NCI-H345 treated with DMSO at 0.1 percent for 48 hours (cell line): ENCODE data around the gene CHST11.

Experiments
- DNase-seq: peaks from one replicate; lab custom pipeline; 2025; ENCODE audit not compliant: unreplicated experiment; lab: John Stamatoyannopoulos, UW

CHST11 gene

GRCh38 chr12:104480012-104480411 is 23.3 kb downstream of the CHST11 start:
- no peak for DNase-seq

GRCh38 chr12:104480826-104481440 is 24.2 kb downstream of the CHST11 start:
- DNase-seq: no peak

GRCh38 chr12:104482113-104482512 is 25.4 kb downstream of the CHST11 start:
- no peak for DNase-seq

- DNase-seq: no peak
These were observed 26.0 kb downstream of the CHST11 start for GRCh38 chr12:104482748-104483147.

GRCh38 chr12:104484079-104484478 is 27.3 kb downstream of the CHST11 start:
- DNase-seq: no peak

- DNase-seq: no peak
These were observed 29.1 kb downstream of the CHST11 start for GRCh38 chr12:104485651-104486362.

GRCh38 chr12:104486363-104486750 is 29.6 kb downstream of the CHST11 start:
- no peak for DNase-seq

GRCh38 chr12:104486943-104487819 is 30.4 kb downstream of the CHST11 start:
- no peak for DNase-seq

GRCh38 chr12:104488374-104488773 is 31.6 kb downstream of the CHST11 start:
- no peak for DNase-seq

GRCh38 chr12:104490186-104490585 is 33.4 kb downstream of the CHST11 start:
- DNase-seq: no peak

GRCh38 chr12:104490850-104491249 is 34.1 kb downstream of the CHST11 start:
- DNase-seq: peak; percentile 60

- DNase-seq: no peak
These were observed 36.7 kb downstream of the CHST11 start for GRCh38 chr12:104493496-104493895.

- DNase-seq: no peak
These were observed 37.5 kb downstream of the CHST11 start for GRCh38 chr12:104494137-104494792.

- no peak for DNase-seq
These were observed 38.0 kb downstream of the CHST11 start for GRCh38 chr12:104494793-104495158.

GRCh38 chr12:104495786-104496185 is 39.0 kb downstream of the CHST11 start:
- no peak for DNase-seq

GRCh38 chr12:104496336-104496735 is 39.6 kb downstream of the CHST11 start:
- DNase-seq: no peak

GRCh38 chr12:104498211-104498801 is 41.6 kb downstream of the CHST11 start:
- DNase-seq: no peak

GRCh38 chr12:104499668-104500332 is 43.1 kb downstream of the CHST11 start:
- no peak for DNase-seq

- no peak for DNase-seq
These were observed 44.4 kb downstream of the CHST11 start for GRCh38 chr12:104501115-104501514.

GRCh38 chr12:104501660-104502059 is 44.9 kb downstream of the CHST11 start:
- no peak for DNase-seq
